Measurements from ENCODE around the gene CCDC150. TPM values are rescaled to one million over a fixed set of nuclear protein-coding genes. Genes with fewer than 3 reads are reported as not detected.

Gene CCDC150
- total and polyA plus RNA-seq, 9 of the 15 experiments (the other 6 are each of a cell fraction or from before 2014, with no cell fraction given), result 4.4 to 23.1 (median 11.3) TPM

- peak; percentile 43; the same call in 1 of the 2 replicates for TF ChIP-seq DPF2 (IDR thresholded peaks at IDR 0.05)
- no peak for TF ChIP-seq XRCC5 (IDR thresholded peaks at IDR 0.05; ENCODE audit: low read depth, low read length)
- no peak for TF ChIP-seq ZNF395 (CRISPR knock-in tag; IDR thresholded peaks at IDR 0.05)
- TF ChIP-seq OTX1 (CRISPR knock-in tag; IDR thresholded peaks at IDR 0.05), result no peak
- TF ChIP-seq, protein P1, sequence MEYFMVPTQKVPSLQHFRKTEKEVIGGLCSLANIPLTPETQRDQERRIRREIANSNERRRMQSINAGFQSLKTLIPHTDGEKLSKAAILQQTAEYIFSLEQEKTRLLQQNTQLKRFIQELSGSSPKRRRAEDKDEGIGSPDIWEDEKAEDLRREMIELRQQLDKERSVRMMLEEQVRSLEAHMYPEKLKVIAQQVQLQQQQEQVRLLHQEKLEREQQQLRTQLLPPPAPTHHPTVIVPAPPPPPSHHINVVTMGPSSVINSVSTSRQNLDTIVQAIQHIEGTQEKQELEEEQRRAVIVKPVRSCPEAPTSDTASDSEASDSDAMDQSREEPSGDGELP (CRISPR knock-in tag; IDR thresholded peaks at IDR 0.05; ENCODE audit: borderline replicate concordance), result 0 out of 2 replicates have a peak, but pooled peaks have one; percentile 23
- no peak for TF ChIP-seq ZNF253 (CRISPR knock-in tag; conservative IDR thresholded peaks at IDR 0.05)
- no peak for TF ChIP-seq FOXA1 (IDR thresholded peaks at IDR 0.05; ENCODE audit: borderline replicate concordance)
- TF ChIP-seq, protein P2, sequence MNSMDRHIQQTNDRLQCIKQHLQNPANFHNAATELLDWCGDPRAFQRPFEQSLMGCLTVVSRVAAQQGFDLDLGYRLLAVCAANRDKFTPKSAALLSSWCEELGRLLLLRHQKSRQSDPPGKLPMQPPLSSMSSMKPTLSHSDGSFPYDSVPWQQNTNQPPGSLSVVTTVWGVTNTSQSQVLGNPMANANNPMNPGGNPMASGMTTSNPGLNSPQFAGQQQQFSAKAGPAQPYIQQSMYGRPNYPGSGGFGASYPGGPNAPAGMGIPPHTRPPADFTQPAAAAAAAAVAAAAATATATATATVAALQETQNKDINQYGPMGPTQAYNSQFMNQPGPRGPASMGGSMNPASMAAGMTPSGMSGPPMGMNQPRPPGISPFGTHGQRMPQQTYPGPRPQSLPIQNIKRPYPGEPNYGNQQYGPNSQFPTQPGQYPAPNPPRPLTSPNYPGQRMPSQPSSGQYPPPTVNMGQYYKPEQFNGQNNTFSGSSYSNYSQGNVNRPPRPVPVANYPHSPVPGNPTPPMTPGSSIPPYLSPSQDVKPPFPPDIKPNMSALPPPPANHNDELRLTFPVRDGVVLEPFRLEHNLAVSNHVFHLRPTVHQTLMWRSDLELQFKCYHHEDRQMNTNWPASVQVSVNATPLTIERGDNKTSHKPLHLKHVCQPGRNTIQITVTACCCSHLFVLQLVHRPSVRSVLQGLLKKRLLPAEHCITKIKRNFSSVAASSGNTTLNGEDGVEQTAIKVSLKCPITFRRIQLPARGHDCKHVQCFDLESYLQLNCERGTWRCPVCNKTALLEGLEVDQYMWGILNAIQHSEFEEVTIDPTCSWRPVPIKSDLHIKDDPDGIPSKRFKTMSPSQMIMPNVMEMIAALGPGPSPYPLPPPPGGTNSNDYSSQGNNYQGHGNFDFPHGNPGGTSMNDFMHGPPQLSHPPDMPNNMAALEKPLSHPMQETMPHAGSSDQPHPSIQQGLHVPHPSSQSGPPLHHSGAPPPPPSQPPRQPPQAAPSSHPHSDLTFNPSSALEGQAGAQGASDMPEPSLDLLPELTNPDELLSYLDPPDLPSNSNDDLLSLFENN (IDR thresholded peaks at IDR 0.05; ENCODE audit: low read depth in 2 of 2, low read length in 2 of 2), result no peak
- TF ChIP-seq TRIM28 (IDR thresholded peaks at IDR 0.05), result no peak
- TF ChIP-seq, protein P3, sequence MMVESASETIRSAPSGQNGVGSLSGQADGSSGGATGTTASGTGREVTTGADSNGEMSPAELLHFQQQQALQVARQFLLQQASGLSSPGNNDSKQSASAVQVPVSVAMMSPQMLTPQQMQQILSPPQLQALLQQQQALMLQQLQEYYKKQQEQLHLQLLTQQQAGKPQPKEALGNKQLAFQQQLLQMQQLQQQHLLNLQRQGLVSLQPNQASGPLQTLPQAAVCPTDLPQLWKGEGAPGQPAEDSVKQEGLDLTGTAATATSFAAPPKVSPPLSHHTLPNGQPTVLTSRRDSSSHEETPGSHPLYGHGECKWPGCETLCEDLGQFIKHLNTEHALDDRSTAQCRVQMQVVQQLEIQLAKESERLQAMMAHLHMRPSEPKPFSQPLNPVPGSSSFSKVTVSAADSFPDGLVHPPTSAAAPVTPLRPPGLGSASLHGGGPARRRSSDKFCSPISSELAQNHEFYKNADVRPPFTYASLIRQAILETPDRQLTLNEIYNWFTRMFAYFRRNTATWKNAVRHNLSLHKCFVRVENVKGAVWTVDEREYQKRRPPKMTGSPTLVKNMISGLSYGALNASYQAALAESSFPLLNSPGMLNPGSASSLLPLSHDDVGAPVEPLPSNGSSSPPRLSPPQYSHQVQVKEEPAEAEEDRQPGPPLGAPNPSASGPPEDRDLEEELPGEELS (CRISPR knock-in tag; IDR thresholded peaks at IDR 0.05; ENCODE audit: borderline replicate concordance), result no peak
- peak; percentile 34; the same call in 1 of the 2 replicates for TF ChIP-seq CREM (IDR thresholded peaks at IDR 0.05; ENCODE audit: low read depth)
- no peak for TF ChIP-seq HNRNPH1 (optimal IDR thresholded peaks at IDR 0.05; ENCODE audit: low read depth, low read length)
- no peak for TF ChIP-seq CEBPB (tag; IDR thresholded peaks at IDR 0.05)
- peak; percentile 54; the same call in 1 of the 2 replicates for TF ChIP-seq GABPA (tag; conservative IDR thresholded peaks at IDR 0.05; ENCODE audit: low read depth)
- TF ChIP-seq ARID1B (IDR thresholded peaks at IDR 0.05), result peak; percentile 40
- no peak for TF ChIP-seq ZNF780A (CRISPR knock-in tag; IDR thresholded peaks at IDR 0.05)
- TF ChIP-seq, protein P4, sequence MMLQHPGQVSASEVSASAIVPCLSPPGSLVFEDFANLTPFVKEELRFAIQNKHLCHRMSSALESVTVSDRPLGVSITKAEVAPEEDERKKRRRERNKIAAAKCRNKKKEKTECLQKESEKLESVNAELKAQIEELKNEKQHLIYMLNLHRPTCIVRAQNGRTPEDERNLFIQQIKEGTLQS (IDR thresholded peaks at IDR 0.05), result peak; percentile 65; the same call in 1 of the 2 replicates
- TF ChIP-seq, protein P4 (CRISPR knock-in tag; conservative IDR thresholded peaks at IDR 0.05), result no peak
- peak; percentile 27; the same call in 1 of the 2 replicates for TF ChIP-seq SOX6 (IDR thresholded peaks at IDR 0.05)
These were observed 37.8 kb upstream of the CCDC150 start (continued) for GRCh38 chr2:196601430-196602306.

Measured in K562 (cell line).